ENCODE data around the gene TRIM44.
A peak's percentile ranks its signal among the peaks of the same experiment; 100 is the strongest.

TRIM44 gene

DNA sequence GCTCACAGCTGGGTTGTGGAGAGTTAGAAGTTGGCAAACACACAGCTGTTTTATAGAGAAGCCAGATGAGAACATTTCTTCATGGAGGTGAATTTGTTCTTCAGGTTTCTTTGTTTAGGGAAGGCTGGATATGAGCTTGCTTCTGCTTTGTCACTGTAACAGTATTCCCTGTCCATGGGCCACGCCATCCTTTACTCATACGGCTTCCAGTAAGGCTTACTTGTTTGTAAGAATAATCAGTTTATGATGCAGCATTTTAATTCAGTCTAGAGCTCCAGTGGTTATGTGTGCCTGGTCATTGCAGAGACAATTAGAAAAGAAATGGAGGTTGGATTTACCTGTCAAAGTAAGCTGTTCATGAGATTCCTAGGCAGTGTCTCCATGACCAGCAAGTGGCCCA, 131.8 kb downstream of the TRIM44 start:
- no peak for DNase-seq

DNA sequence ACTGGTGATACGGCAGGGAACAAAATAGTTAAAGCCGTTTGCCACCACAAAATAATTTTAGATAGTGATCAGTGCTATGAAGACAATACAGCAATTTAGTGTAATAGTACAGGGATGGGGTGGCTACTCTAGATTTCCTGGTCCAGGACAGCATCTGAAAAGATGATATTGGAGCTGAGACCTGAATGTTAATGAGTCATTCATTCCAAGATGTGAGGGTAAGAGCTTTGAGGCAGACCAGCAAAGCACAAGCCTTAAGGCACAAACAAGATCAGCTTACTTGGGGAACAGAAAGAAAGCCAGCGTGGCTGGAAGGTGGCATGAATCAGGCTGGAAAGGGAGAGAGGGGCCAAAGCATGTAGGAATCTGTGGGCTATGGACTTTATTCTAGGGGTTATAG, 132.3 kb downstream of the TRIM44 start:
- no peak for DNase-seq

- no peak for DNase-seq
Measured at GRCh38 chr11:35796562-35796961, 134.0 kb downstream of the TRIM44 start.

DNA sequence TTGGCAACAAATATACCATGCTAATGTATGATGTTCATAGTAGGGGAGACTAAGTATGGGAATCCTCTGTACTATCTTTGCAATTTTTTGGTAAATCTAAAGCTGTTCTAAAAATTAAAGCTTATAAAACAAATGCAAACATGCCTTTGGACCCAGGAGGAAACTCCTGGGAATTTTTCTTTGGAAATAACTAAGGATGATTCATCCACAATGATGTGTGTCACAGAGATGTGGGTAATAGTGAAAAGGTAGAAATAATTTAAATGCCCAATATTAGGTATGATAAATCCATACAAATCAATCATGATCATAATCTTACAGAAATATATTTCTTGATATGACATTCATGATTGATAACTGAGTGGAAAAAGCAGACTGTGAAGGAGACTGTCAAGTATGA, 135.8 kb downstream of the TRIM44 start:
- no peak for DNase-seq

DNA sequence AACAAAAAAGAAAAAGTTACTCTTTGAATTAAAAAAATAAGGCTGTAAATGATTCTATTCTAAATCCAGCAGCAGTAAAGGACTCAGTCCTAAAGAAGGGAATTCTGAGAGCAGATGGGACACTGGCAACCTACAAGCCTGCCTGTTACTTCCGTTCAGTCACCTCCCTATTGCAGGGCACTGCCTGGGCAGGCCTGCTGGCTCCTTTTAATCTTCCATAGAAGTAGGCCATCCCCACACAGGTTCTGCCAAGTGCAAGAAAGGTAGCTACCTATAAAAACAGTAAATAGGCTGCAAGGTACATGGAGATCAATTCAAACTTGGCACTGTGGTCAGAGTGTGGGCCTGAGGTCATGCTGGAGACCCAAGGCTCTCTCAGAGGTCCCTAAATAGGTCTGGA, 136.4 kb downstream of the TRIM44 start:
- no peak for DNase-seq

GRCh38 chr11:35799655-35800054, 137.1 kb downstream of the TRIM44 start:
- DNase-seq: no peak

DNA sequence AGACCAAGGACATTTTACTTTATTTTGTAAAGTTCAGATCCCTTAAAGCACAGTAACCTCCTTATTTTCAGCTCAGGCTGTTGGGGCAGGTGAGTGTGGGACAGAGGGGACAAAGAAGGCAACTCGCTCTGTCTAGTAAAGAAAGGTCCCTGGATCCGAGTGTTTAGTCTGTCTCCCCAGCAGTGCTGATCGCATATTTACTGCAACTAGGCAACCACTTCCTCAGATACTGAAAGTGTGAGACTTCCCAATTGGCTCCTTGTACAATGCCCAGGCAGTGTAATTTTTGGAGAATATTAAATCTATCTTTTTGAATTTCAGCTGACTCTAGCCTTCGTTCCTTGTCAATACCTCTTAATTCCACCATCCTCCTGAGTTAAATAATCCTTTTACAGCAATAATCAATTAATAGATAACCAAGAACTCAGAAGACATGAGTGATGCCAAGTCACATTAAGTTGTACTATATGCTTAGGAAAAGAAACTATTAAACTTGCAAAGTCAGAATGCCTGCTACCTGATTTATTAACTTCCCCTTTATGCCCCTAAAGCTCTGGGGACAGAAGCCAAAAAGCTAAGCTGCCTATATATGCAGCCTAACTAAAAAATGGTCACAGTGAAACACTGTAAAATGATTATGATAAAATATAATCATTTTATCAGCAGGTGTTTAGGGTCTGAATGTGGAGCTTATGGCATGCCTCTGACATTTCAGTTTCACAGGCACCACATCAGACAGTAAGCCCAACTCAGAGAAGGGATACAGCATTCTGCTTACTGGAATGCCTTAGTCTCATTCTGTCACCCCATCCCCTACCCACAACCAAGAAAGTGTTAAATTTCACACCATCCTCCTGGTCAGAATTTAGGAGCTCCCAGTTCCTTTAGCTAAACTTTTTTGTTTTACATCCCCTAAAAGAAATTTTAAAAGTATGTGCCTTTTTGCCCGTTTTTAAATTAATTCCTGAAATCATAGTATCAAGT, 138.7 kb downstream of the TRIM44 start:
- peak; percentile 59 for DNase-seq

DNA sequence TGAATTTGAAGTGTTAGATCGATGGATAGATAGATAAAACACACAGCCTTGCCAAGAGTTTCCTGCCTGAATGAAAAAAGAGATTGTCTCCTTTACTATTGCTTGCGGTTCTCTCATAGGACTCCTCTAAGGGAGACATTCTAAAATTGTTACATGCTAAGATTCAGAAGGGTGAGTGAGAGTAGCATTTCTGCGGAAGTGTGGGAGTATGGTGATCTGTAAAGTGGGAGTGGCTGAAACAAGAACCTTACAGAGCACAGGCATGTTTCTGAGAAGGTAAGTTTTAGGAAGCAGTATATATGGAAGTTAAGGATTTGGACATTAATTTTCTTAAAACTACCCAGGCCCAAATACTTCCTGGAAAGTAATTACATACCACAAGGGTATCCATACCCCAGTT, 139.6 kb downstream of the TRIM44 start:
- no peak for DNase-seq

- no peak for DNase-seq
Measured at GRCh38 chr11:35802672-35803071, 140.1 kb downstream of the TRIM44 start.

DNA sequence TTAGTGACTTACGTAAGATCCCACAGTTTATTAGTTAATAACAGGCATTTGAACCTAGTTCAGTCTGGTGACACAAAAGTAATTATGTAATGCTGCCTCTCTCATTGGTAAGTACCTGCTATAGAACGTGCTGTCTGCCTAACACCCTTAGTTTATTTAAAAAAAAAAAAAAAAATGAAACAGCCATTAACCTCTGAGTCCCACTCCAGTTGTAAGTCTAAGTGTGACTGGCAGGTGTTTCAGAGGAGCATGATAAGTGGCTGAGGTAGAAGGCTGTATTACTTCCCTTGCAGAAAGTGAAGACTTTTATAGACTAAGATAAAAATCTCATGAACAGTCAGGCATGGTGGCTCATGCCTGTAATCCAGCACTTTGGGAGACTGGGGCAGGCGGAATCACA, 140.5 kb downstream of the TRIM44 start:
- no peak for DNase-seq

- DNase-seq: no peak
Measured at GRCh38 chr11:35804451-35805040, 142.0 kb downstream of the TRIM44 start.

DNA sequence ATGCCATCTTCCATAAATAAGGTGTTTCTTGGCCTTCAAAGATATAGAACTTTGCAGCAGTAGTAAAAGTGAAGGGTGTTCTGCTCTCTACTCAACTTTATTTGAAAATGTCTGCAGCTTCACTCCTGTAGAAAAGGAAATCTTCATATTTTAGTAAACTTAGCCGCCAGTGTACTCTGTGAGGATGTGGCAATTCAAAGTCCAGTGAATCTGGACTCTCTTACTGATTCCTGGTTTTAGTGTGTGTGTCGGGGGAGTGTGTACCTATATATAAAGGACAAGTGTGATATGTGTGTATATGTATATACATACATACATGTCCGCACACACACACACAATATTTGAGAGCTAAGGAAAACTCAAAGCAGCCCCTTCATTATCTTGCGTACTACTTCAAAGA, 147.0 kb downstream of the TRIM44 start:
- DNase-seq: no peak

DNA sequence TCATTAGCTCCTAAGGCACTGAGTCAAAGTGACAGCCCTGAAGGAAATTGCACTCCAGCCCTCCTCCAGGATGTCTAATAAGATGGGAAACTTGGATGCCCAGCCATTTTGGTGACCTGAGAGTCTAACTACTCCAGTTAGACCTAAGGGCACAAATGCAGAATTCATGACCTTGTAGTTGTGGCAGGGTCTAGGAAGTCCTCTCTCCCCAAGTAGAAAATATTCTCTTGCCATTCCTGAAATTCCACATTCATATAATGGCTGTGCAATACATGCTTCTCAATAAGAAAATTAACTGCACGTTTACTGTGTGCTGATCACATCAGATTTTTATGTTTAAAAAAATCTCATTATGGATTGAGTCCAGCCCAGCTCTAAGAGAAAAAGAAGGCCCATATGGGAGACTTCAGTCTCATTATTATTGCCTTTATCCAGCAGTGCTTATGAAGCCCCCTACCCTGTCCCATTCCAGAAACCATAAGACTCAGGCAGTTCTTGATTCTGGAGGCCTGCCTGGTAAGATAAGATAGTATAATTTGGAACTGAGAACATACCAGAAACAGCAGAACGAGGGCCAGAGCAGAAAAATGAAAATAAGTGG, 147.6 kb downstream of the TRIM44 start:
- no peak for DNase-seq

DNA sequence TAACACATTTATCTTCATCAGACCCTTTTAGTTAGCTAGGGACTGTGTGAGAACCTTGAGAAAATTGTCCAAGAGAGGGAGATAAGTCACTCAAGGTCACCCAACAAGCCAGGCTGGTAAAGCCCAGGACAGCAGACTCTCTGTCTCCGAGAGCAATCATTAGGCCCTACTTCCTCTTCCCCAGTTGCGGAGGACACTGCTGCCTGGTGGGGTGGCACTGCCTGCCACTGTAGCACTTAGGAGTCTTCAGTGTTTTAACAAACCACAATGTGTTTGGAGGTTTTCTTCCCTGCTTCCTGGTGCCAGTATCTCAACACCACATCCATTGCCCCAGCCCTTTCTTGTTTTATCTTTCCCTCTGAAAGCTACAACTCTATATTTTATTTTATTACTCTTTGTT, 149.2 kb downstream of the TRIM44 start:
- DNase-seq: peak; percentile 90

GRCh38 chr11:35812828-35813227, 150.3 kb downstream of the TRIM44 start:
- no peak for DNase-seq

GRCh38 chr11:35814081-35814695, 151.6 kb downstream of the TRIM44 start:
- DNase-seq: peak; percentile 20

DNA sequence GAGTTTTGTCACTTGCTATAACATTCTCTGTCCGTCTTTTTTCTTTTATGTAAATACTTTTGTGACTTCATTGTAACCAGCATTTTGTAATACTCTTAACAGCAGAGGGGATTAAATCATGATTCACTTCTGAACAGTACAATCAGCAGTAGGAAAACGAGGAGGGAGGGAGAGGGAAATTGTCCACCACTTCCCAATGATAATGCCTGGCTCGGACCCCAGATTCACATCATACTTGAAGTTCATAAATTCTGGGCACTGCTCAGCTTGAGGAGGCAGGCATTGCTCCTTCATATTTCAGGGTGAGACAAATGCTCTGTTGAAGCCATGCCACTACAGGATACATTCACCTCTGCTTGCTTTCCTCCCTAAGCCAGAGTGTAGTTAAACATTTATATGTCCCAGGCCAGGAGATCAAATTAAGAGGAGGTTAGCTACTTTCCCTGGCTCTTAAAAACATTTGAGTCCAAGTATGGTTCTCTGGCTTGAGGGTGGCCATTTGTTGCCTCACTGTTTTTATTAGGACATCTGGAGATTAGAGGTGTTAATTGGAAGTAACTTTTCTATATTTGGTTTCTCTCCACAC, 152.2 kb downstream of the TRIM44 start:
- DNase-seq: no peak

DNA sequence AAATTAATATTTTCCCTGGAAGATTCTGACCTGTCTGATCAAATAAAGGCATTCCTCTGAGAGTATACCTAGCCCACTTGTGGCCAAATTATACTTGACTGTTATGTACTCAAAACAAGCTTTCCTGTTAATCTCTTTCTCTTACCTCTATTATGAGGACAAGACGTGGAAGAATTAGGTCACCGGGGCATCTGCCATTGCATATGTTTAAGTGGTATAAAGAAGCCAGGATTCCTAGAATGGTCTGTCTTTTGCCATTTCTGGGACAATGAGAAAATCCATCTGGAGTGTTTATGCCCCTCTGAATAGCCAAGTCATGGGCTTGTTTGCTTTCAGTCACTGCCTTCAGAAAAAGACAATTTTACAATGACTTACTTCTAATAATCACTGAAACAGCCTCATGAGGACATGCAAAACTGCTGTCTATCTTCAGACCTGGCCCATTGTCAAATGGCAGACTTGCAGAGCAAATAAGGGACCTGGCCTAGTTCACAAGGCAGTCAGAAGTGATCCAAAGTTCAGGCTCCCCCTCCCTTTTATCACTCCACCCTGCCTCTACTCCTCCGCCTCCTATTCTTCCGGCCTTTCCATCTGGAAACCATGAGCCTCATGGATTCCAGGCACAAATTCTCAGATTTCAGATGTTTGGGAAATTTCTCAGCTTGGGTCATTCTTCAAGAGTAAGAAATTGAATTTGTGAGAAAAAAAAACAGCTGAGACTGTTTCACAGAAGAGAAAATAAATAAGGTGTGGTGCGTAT, 153.2 kb downstream of the TRIM44 start:
- no peak for DNase-seq

GRCh38 chr11:35820614-35821013, 158.0 kb downstream of the TRIM44 start:
- DNase-seq: no peak

DNA sequence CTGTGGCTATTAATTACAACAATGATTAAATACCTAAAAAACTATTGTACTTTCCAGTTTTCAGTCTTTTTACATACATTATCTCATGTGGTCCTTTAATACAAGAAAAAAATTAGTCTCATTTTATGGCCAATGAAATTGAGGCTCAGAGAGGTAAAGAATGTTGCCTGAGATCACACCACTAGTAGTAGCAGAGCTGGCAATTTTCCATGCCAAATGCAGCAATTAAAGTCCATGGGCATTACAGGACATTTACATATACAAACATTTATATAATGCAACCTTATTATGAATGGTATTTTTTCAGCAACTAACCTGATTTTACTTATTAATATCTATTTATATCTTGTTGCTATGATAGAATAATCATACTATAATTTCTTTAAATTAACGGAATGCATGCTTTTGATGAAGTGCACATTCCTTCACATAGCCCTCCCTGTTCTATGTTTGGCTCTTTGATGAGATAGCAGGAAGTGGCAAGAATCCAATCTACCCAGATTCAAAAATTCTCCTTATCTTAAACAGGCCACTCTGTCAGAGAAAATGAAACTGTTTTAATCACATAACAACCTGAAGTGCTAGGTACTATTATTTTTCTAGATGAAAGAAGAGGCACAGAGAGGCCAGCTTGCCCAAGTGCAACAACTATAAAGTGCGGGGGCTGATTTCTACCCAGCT, 160.4 kb downstream of the TRIM44 start:
- no peak for DNase-seq

DNA sequence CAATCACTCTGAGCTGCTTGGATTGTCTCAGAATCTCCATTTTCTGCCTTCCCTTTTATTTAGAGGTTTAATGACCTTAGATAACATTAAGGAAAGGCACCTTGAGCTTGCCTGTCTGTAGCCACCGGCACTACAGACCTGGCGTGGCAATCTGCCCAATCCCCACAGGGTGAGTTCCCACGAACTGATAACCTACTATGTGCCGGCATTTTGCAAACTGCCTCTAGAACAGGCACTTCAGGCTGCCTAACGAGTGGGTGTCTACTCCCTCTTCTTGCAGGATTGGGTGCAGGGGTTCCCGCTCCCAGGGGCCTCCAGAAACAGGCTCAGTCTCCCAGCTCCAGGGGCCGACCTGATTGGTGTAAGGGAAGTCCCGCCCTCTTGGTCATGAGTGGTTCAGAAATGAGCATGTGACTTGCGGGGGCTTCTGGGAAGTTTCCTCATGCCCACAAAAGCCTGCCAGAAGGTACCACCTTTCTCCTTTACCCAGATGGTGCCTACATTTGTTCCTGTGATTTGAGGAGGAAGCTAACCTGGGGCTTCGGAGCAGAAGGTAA, 161.2 kb downstream of the TRIM44 start:
- DNase-seq: no peak

All from MV-4-11 (cell line).